ENCODE data around the gene SHQ1. TPM values are rescaled to one million over a fixed set of nuclear protein-coding genes. Genes with fewer than 3 reads are reported as not detected.

Gene SHQ1
- total and polyA plus RNA-seq, 2 experiments from 2014 or later = 18.3 to 28.7 TPM

DNA sequence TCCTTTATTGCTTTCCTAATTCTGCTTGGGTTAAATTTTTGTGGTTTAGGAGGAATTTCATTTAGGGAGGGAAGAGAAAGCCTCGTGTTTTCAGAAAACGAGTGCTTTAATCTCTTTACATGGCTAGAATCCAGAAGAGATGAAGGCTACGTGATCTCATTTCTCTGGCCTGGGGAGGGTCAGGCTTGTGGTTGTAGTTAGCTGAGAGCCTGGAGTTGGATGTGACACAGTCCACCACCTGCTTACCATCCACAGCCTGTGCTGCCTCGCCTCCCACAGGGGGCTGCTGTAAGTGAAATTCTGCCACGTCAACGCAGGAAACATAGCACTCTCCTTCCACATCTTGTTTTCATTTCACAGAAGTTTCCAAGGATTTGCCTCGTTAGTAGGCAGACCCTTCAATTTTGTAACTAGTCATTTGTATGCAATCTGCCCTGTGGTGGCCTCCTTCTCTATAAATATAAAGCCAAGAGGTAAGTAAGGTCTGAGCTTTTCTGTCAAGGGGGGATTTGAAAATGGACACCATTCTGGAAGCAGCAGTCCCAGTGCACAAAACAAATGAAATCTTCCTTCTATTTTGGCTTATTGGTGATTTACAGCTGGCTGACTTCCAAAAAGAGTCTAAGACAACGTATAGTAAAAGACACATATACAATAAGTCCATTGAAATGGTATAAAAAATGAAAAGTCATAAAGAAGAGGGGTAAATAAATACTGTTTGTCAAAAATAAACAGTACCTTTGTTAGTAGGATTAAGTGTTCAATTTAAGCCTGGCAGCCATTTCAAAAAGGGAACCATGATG is 43.0 kb upstream of the SHQ1 start:
- H3K4me3 ChIP-seq = no peak overlapping the region
- ATAC-seq = no peak
- H3K4me3 Mint-ChIP-seq = no peak overlapping the region
- H3F3A ChIP-seq (replicated peaks; ENCODE audit: low read depth) = no peaks in the 10 kb centered on the region
- no peak overlapping the region for H3K27ac Mint-ChIP-seq
- H3K4me2 ChIP-seq = no peak overlapping the region
- H3K36me3 ChIP-seq (ENCODE audit: insufficient read depth) = no peaks in the 10 kb centered on the region
- H2AFZ ChIP-seq = no peak overlapping the region
- no peaks in the 10 kb centered on the region for H3K36me3 Mint-ChIP-seq (ENCODE audit: low read depth)
- peaks cover 19% of the 10 kb centered on the region for H3K4me1 ChIP-seq (ENCODE audit: insufficient read depth)
- peaks cover 17% of the 10 kb centered on the region for H3K27me3 Mint-ChIP-seq (ENCODE audit: insufficient read depth, low read depth, poor library complexity)
- H3K4me1 Mint-ChIP-seq = peaks cover 29% of the 10 kb centered on the region
- H3K79me2 ChIP-seq (replicated peaks; ENCODE audit: insufficient read depth) = no peaks in the 10 kb centered on the region
- H3K9me3 Mint-ChIP-seq = no peaks in the 10 kb centered on the region
- H3K27ac ChIP-seq (ENCODE audit: low read depth) = no peak overlapping the region
- TF ChIP-seq CREB1 (CRISPR knock-in tag; IDR thresholded peaks at IDR 0.05; ENCODE audit: low read depth) = no peak
- TF ChIP-seq ZNF114 (CRISPR knock-in tag; IDR thresholded peaks at IDR 0.05) = no peak
- TF ChIP-seq, protein P1, sequence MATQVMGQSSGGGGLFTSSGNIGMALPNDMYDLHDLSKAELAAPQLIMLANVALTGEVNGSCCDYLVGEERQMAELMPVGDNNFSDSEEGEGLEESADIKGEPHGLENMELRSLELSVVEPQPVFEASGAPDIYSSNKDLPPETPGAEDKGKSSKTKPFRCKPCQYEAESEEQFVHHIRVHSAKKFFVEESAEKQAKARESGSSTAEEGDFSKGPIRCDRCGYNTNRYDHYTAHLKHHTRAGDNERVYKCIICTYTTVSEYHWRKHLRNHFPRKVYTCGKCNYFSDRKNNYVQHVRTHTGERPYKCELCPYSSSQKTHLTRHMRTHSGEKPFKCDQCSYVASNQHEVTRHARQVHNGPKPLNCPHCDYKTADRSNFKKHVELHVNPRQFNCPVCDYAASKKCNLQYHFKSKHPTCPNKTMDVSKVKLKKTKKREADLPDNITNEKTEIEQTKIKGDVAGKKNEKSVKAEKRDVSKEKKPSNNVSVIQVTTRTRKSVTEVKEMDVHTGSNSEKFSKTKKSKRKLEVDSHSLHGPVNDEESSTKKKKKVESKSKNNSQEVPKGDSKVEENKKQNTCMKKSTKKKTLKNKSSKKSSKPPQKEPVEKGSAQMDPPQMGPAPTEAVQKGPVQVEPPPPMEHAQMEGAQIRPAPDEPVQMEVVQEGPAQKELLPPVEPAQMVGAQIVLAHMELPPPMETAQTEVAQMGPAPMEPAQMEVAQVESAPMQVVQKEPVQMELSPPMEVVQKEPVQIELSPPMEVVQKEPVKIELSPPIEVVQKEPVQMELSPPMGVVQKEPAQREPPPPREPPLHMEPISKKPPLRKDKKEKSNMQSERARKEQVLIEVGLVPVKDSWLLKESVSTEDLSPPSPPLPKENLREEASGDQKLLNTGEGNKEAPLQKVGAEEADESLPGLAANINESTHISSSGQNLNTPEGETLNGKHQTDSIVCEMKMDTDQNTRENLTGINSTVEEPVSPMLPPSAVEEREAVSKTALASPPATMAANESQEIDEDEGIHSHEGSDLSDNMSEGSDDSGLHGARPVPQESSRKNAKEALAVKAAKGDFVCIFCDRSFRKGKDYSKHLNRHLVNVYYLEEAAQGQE (IDR thresholded peaks at IDR 0.05; ENCODE audit: unreplicated experiment) = no peak
- no peak for TF ChIP-seq POLR2AphosphoS5 (IDR thresholded peaks at IDR 0.05; ENCODE audit: low read depth)
- no peak for TF ChIP-seq NANOG (IDR thresholded peaks at IDR 0.05; ENCODE audit: borderline replicate concordance)
- TF ChIP-seq ETS1 (IDR thresholded peaks at IDR 0.05) = no peak
- no peak for TF ChIP-seq STAT1 (IDR thresholded peaks at IDR 0.05; ENCODE audit: unreplicated experiment)
- TF ChIP-seq EZH2 (IDR thresholded peaks at IDR 0.05; ENCODE audit: low read depth, unreplicated experiment) = no peak
- no peak for TF ChIP-seq JUNB (IDR thresholded peaks at IDR 0.05; ENCODE audit: unreplicated experiment)
- no peak for TF ChIP-seq EZH2phosphoT487 (IDR thresholded peaks at IDR 0.05; ENCODE audit: unreplicated experiment)
- no peak for TF ChIP-seq ZNF462 (CRISPR knock-in tag; IDR thresholded peaks at IDR 0.05)
- no peak for TF ChIP-seq ZNF331 (CRISPR knock-in tag; IDR thresholded peaks at IDR 0.05; ENCODE audit: low read depth)
- TF ChIP-seq, protein P2, sequence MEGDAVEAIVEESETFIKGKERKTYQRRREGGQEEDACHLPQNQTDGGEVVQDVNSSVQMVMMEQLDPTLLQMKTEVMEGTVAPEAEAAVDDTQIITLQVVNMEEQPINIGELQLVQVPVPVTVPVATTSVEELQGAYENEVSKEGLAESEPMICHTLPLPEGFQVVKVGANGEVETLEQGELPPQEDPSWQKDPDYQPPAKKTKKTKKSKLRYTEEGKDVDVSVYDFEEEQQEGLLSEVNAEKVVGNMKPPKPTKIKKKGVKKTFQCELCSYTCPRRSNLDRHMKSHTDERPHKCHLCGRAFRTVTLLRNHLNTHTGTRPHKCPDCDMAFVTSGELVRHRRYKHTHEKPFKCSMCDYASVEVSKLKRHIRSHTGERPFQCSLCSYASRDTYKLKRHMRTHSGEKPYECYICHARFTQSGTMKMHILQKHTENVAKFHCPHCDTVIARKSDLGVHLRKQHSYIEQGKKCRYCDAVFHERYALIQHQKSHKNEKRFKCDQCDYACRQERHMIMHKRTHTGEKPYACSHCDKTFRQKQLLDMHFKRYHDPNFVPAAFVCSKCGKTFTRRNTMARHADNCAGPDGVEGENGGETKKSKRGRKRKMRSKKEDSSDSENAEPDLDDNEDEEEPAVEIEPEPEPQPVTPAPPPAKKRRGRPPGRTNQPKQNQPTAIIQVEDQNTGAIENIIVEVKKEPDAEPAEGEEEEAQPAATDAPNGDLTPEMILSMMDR (conservative IDR thresholded peaks at IDR 0.05; ENCODE audit: low read depth in 2 of 2) = no peak
- H3K9me2 ChIP-seq (ENCODE audit: insufficient read depth) = no peaks in the 10 kb centered on the region
- H3K27me3 ChIP-seq (ENCODE audit: insufficient read depth) = peaks cover 44% of the 10 kb centered on the region
- no peak for DNase-seq (ENCODE audit: low spot score)
- H4K20me1 ChIP-seq (replicated peaks; ENCODE audit: insufficient read depth) = peaks cover 8% of the 10 kb centered on the region; the same call in 1 of the 2 replicates
